ENCODE data around the gene LRFN4. TPM values are rescaled to one million over a fixed set of nuclear protein-coding genes. Genes with fewer than 3 reads are reported as not detected.

The LRFN4 gene
- total and polyA plus RNA-seq, 4 donors, result 0.75 to 3.4 (median 1.5) TPM; not detected in 1

DNA sequence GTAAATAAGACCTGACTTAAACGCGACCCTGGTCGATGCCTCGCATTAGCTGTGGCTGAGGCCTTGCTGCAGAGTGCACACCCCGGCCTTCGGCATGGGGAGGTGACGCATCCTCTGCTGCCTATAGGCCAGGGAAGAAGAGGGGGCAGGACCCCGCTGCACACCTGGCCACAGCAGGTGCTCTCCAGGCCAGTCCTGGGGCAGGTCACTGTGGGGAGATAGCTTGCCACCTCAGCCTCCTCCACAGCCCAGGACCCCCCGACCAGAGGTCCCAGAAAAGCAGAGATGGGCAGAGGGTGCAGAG, 12.7 kb downstream of the LRFN4 start:
- H3K27me3 ChIP-seq (ENCODE audit: control insufficient read depth in 4 of 4, insufficient read depth in 4 of 4, low read length in 3 of 4), result no peaks in the 10 kb centered on the region
- H3K36me3 ChIP-seq (ENCODE audit: control insufficient read depth in 4 of 4, insufficient read depth in 3 of 4, low read depth in 1 of 4, low read length in 3 of 4), result peaks cover 12 to 42% (median 31%) of the 10 kb centered on the region in 4 donors
- no peak overlapping the region for H3K4me3 ChIP-seq (ENCODE audit: low read depth in 1 of 3, low read length in 3 of 3)
- H3K9me3 ChIP-seq (ENCODE audit: control insufficient read depth in 4 of 4, low read length in 3 of 4), result no peaks in the 10 kb centered on the region
- DNase-seq (ENCODE audit: low spot score), result no peak
- H3K4me1 ChIP-seq (ENCODE audit: control insufficient read depth in 4 of 4, insufficient read depth in 4 of 4, low read length in 3 of 4), result peaks cover 0 to 9% (median 2%) of the 10 kb centered on the region in 4 donors
- TF ChIP-seq FOXA2 (IDR thresholded peaks at IDR 0.05) (no peak), HNF4G (IDR thresholded peaks at IDR 0.05) (no peak), NR2F2 (IDR thresholded peaks at IDR 0.05) (no peak), TAF1 (conservative IDR thresholded peaks at IDR 0.05) (no peak), FOXA1 (IDR thresholded peaks at IDR 0.05) (no peak)
- 96% methylated on average over 9 of the region's 9 CpGs for WGBS
- no peak overlapping the region for H3K27ac ChIP-seq (ENCODE audit: low read depth in 1 of 2, low read length in 2 of 2)
- H3K9ac ChIP-seq (ENCODE audit: low read depth in 1 of 2, low read length in 2 of 2), result no peak overlapping the region

DNA sequence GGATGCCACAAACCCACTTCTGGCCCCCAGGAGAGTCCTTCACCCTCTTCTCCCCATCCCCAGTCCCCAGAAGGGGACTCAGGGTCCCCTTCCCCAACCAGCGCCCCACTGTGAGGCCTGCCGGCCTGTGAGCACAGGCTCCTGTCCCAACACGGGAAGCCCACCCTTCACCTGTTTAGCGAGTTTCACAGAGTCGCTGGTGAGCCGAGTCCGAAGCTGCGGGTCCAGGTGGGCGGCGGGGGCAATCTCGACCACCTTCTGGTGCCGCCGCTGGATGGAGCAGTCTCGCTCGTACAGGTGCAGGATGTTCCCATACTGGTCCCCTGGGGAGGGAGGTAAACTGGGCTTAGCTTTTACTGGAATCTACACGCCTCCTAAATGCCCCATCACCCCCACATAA, 13.3 kb downstream of the LRFN4 start:
- 98% methylated on average over 16 of the region's 16 CpGs for WGBS
- H3K27ac ChIP-seq (ENCODE audit: low read depth in 1 of 2, low read length in 2 of 2), result no peak overlapping the region
- peaks cover 0 to 9% (median 2%) of the 10 kb centered on the region in 4 donors for H3K4me1 ChIP-seq (ENCODE audit: control insufficient read depth in 4 of 4, insufficient read depth in 4 of 4, low read length in 3 of 4)
- TF ChIP-seq SP1 (IDR thresholded peaks at IDR 0.05) (no peak), TAF1 (conservative IDR thresholded peaks at IDR 0.05) (no peak), GABPA (IDR thresholded peaks at IDR 0.05 in 1 of 2, conservative IDR thresholded peaks at IDR 0.05 in 1 of 2) (no peak), RXRA (IDR thresholded peaks at IDR 0.05) (no peak)
- TF ChIP-seq, protein P1, sequence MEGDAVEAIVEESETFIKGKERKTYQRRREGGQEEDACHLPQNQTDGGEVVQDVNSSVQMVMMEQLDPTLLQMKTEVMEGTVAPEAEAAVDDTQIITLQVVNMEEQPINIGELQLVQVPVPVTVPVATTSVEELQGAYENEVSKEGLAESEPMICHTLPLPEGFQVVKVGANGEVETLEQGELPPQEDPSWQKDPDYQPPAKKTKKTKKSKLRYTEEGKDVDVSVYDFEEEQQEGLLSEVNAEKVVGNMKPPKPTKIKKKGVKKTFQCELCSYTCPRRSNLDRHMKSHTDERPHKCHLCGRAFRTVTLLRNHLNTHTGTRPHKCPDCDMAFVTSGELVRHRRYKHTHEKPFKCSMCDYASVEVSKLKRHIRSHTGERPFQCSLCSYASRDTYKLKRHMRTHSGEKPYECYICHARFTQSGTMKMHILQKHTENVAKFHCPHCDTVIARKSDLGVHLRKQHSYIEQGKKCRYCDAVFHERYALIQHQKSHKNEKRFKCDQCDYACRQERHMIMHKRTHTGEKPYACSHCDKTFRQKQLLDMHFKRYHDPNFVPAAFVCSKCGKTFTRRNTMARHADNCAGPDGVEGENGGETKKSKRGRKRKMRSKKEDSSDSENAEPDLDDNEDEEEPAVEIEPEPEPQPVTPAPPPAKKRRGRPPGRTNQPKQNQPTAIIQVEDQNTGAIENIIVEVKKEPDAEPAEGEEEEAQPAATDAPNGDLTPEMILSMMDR (IDR thresholded peaks at IDR 0.05; ENCODE audit: low read depth, low read length, missing input control), result no peak
- H3K36me3 ChIP-seq (ENCODE audit: control insufficient read depth in 4 of 4, insufficient read depth in 3 of 4, low read depth in 1 of 4, low read length in 3 of 4), result peaks cover 12 to 42% (median 30%) of the 10 kb centered on the region in 4 donors
- H3K27me3 ChIP-seq (ENCODE audit: control insufficient read depth in 4 of 4, insufficient read depth in 4 of 4, low read length in 3 of 4), result no peaks in the 10 kb centered on the region
- no peak for DNase-seq (ENCODE audit: low spot score)
- H3K4me3 ChIP-seq (ENCODE audit: low read depth in 1 of 3, low read length in 3 of 3), result no peak overlapping the region
- H3K9ac ChIP-seq (ENCODE audit: low read depth in 1 of 2, low read length in 2 of 2), result no peak overlapping the region
- H3K9me3 ChIP-seq (ENCODE audit: control insufficient read depth in 4 of 4, low read length in 3 of 4), result no peaks in the 10 kb centered on the region

DNA sequence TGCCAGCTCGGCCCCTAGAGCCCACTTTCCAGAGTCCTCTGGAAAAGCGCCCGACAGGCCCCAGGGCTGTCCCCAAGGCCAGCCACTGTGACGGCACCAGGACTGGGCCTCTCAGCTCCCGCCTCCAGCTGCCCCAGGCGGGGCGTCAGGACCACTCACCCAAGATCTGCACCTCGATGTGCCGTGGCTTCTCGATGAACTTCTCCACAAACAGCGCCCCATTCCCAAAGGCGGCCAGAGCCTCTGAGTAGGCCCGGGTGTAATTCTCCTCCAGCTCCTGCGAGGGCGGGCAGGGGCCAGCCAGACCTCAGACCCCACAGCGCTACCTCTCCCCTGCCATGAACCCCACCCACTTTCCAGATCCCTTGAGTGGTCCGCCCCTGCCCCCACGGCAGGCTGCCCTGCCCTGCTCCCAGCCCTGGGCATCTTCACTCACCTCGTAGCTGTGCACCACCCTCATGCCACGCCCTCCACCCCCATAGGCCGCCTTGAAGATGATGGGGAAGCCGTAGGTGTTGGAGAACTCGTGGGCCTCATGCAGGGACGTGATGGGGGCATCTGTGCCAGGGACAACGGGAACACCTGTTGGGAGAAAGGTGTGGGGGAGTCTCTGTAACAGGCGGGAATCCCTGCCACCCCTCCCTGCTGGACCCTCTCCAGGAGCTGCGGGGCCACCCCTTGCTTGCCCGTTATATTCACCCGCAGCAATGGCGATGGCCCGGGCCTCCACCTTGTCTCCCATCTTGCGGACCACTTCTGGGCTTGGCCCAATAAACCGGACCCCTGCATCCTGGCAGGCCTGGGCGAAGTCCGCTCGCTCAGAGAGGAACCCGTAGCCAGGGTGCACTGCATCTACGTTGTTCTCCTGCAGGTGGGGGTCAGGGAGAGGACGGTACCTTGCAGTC, 14.0 kb downstream of the LRFN4 start:
- DNase-seq (ENCODE audit: low spot score), result no peak
- Histone ChIP-seq H3K9me3 (ENCODE audit: control insufficient read depth in 4 of 4, low read length in 3 of 4) (no peaks in the 10 kb centered on the region), H3K36me3 (ENCODE audit: control insufficient read depth in 4 of 4, insufficient read depth in 3 of 4, low read depth in 1 of 4, low read length in 3 of 4) (peaks cover 12 to 36% (median 28%) of the 10 kb centered on the region in 4 donors), H3K4me3 (ENCODE audit: low read depth in 1 of 3, low read length in 3 of 3) (no peak overlapping the region), H3K27me3 (ENCODE audit: control insufficient read depth in 4 of 4, insufficient read depth in 4 of 4, low read length in 3 of 4) (no peaks in the 10 kb centered on the region), H3K4me1 (ENCODE audit: control insufficient read depth in 4 of 4, insufficient read depth in 4 of 4, low read length in 3 of 4) (peaks cover 0 to 10% (median 3%) of the 10 kb centered on the region in 4 donors), H3K9ac (ENCODE audit: low read depth in 1 of 2, low read length in 2 of 2) (no peak overlapping the region), H3K27ac (ENCODE audit: low read depth in 1 of 2, low read length in 2 of 2) (no peak overlapping the region)
- WGBS, result 95% methylated on average over 39 of the region's 39 CpGs
- no peak for TF ChIP-seq HNF4A (conservative IDR thresholded peaks at IDR 0.05)
- TF ChIP-seq, protein P2, sequence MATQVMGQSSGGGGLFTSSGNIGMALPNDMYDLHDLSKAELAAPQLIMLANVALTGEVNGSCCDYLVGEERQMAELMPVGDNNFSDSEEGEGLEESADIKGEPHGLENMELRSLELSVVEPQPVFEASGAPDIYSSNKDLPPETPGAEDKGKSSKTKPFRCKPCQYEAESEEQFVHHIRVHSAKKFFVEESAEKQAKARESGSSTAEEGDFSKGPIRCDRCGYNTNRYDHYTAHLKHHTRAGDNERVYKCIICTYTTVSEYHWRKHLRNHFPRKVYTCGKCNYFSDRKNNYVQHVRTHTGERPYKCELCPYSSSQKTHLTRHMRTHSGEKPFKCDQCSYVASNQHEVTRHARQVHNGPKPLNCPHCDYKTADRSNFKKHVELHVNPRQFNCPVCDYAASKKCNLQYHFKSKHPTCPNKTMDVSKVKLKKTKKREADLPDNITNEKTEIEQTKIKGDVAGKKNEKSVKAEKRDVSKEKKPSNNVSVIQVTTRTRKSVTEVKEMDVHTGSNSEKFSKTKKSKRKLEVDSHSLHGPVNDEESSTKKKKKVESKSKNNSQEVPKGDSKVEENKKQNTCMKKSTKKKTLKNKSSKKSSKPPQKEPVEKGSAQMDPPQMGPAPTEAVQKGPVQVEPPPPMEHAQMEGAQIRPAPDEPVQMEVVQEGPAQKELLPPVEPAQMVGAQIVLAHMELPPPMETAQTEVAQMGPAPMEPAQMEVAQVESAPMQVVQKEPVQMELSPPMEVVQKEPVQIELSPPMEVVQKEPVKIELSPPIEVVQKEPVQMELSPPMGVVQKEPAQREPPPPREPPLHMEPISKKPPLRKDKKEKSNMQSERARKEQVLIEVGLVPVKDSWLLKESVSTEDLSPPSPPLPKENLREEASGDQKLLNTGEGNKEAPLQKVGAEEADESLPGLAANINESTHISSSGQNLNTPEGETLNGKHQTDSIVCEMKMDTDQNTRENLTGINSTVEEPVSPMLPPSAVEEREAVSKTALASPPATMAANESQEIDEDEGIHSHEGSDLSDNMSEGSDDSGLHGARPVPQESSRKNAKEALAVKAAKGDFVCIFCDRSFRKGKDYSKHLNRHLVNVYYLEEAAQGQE (IDR thresholded peaks at IDR 0.05), result no peak
- TF ChIP-seq RXRA (IDR thresholded peaks at IDR 0.05), result no peak
- no peak for TF ChIP-seq SP1 (IDR thresholded peaks at IDR 0.05)
- TF ChIP-seq NR2F2 (IDR thresholded peaks at IDR 0.05), result no peak
- TF ChIP-seq, protein P3, sequence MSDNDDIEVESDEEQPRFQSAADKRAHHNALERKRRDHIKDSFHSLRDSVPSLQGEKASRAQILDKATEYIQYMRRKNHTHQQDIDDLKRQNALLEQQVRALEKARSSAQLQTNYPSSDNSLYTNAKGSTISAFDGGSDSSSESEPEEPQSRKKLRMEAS (IDR thresholded peaks at IDR 0.05), result no peak
- no peak for TF ChIP-seq EGR1 (IDR thresholded peaks at IDR 0.05; ENCODE audit: low read depth in 2 of 2)
- TF ChIP-seq FOXA2 (IDR thresholded peaks at IDR 0.05), result no peak
- TF ChIP-seq TAF1 (conservative IDR thresholded peaks at IDR 0.05), result no peak
- TF ChIP-seq, protein P4, sequence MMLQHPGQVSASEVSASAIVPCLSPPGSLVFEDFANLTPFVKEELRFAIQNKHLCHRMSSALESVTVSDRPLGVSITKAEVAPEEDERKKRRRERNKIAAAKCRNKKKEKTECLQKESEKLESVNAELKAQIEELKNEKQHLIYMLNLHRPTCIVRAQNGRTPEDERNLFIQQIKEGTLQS (IDR thresholded peaks at IDR 0.05), result no peak
- TF ChIP-seq RAD21 (IDR thresholded peaks at IDR 0.05), result no peak
- TF ChIP-seq YY1 (IDR thresholded peaks at IDR 0.05), result no peak
- no peak for TF ChIP-seq FOXA1 (IDR thresholded peaks at IDR 0.05)
- TF ChIP-seq, protein P1 (IDR thresholded peaks at IDR 0.05; ENCODE audit: low read depth, low read length, missing input control), result no peak

Data from liver (tissue), 9 donors.